GM21423 (cell line): Measurements from ENCODE around the gene CSRNP2.
"Not testable (repeated sequence)": the region's sequence is repeated elsewhere in the genome, so short reads cannot be mapped to it uniquely, and the experiment has no call there.

Experiments
- ATAC-seq: cut with Tn5 transposase; IDR thresholded peaks from one replicate; pipeline ENCODE4 v1.9.1; 2021; ENCODE audit warnings: mild to moderate bottlenecking, moderate library complexity; ENCODE audit not compliant: unreplicated experiment

Gene CSRNP2

DNA sequence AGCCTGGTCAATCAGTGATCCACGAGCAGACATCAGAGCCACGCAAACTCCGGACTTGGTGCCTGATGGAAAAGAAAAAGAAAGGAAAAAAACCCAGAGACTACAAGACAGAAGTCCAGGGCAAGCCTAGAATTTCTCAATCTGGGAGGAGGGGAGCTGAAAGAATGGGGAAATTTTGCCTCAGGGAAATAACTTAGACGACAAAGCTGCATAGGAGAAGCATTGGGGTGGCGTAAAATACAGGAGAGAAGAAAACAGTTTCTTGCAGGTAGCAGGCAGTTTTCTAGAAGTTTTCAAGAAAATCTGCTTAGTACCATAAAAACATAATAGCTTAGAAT is 54.6 kb downstream of the CSRNP2 start:
- ATAC-seq, result no peak

DNA sequence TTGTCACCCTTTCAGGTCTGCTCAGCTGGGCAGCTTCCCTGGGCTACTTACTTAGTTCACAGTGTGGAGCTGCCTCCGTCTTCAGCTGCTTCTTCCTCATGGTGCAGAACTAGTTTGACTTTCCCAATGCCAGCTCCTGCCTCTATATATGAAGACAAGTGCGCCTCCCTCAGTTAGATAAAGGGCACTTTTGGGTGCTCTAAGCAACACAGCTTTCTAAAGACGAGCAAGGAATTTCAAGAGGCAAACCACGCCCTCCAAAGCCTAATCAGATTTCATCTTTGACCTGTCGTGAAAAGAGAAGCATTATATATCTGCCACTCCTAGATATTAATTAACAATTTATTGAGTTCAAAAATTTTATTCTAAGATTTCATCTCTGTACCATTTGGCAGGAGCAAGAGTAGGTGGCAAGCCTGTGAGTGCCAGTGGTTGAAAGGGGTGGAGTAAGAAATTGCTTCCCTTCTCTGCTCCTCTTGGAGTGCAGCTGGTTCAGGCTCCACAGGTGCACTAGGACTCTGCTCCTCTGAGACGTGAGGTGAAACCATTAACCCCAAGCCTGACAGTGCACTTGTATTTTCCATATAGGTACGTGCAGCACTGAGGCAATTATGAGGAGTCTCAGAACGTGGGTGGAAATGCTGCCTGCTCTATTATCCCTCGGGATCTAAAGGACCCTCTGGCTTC is 55.1 kb downstream of the CSRNP2 start:
- ATAC-seq, result no peak

DNA sequence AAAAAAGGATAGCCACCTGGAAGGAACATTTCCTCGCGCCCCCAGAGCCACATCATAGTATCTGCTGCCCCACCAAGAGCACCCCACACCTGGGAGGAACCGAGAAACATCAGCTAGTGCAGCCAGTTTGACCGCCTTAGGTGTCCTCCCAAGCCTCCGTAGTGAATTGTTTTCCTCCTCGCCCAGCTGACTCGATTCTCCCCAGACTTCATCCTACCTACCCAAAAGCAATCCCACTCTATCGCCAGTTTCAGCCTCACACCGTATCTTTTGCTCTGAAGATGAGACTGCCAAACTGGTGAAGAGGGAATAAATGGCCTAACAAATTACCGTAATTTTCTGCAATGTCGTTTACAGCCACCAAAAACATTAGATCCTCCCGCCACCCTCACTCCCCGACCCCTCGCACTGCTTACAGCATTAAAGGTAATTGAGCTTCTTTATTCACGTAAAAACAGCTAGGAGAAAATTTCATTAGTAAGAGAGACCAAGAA is 56.0 kb downstream of the CSRNP2 start:
- ATAC-seq, result no peak

DNA sequence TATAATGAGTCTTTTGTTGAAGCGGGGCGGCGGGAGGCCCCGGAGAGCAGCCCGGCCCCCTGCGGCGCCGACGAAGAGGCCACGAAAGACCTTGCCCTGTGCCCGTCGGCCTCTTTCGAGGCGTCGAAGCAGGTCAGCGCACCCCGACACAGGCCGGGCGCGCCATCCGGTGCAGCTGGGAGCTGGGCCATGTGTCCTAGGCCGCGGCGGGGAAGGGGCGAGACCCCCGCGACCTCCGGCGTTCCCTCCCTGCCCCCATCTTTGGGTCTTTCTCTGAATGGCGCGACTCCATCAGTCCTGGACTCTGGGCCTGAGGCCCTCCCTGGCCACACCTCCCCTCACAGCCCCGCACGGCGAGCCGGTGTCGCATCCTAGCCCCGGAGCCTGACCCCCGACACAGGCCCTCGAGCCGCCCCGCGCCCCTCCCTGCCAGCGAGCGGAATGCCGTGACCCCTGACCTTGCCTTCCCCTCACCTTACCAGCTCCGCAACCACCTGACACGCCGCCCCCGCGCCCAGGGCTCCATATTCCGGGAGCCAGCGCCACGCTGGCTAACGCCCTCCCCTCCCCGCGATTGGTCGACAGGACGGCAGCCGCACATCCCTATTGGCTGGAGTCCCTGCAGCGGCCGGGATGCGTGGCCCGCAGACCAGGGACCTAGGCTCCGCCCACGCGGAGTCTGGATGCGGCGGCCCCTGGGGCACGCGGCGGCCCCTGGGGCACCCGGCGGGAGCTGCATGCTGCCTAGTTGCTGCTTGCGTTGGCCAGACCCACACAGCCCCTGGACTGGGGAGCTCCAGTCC is 57.4 kb downstream of the CSRNP2 start, which contains the start of gene SLC11A2:
TSS of gene SLC11A2 (minus strand) at position 549 of the 803 bp plus-strand sequence. CDS start 15,656 bp downstream, outside the sequence.
- ATAC-seq, result peak; percentile 90

DNA sequence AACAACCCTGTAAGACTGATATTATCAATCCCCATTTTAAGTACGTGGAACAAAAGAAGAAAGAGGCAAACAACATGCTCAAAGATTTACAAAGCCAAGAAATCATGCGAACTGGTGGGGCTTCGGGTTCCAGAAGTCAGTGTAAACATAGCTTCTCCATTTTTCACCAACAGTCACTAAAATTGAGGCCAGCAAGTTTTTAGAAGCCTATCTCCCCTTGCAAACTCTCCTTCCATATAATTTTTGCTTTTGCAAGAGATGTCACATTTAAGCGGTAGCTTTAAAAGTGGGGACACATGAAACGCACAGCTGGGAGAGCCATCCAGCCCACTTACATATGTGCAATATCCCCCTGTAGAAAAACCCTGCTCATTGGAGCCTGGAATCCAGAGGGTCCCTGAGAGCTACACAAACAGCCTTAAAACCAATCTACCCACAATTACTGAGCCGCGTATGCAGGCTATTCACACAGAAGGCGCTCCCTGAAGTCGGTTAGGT is 58.0 kb downstream of the CSRNP2 start:
- ATAC-seq, result no peak

DNA sequence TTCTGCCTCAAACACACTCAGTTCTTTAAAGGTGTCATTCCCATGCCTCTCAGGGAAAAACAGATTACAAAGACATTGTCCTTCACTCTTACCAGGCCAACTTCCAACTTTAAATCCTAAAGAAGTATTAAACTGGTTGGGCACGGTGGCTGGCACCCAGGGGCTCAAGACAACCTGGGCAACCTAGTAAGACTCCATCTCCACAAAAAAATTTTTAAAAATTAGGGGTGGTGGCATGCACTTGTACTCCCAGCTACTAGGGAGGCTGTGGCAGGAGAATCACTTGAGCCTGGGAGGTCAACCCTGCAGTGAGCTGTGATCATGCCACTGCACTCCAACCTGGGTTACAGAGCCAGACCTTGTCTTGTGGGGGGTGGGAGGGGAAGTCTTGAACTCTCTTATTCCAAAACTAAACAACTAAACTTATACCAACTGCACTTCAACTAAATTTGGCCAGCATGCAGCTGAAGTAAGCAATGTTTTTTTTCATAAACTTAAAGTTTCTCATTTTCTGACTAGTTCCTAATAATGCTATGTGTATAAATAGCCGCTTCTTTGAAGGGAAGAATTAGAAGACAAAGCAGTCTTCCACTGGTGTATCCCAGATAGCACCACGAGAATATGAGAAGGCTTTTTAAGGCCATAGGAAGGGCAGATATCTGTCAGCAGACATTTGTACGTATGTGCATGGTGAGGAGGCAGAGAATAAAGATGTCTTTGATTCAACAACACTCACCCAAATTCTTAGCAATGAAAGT is 59.6 kb downstream of the CSRNP2 start:
- no peak for ATAC-seq

DNA sequence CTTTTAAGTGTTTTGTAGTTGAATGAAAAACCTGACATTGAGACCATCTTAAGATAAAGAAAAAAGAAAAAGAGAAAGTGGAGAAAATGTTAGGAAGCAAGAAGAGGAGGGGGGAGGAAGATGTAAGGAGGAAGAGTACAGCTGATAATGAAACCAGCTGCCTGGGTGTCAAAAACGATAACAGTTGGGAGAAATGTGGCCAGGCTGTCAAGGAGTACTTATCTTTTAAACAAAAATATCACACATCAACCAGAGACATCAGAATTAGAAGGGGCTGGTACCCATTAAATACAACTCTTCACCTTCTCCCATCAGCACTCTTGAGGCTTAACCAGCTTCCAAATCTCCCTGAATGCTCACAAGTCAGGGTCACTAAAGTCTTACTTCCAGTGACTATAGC is 61.7 kb downstream of the CSRNP2 start:
- no peak for ATAC-seq

DNA sequence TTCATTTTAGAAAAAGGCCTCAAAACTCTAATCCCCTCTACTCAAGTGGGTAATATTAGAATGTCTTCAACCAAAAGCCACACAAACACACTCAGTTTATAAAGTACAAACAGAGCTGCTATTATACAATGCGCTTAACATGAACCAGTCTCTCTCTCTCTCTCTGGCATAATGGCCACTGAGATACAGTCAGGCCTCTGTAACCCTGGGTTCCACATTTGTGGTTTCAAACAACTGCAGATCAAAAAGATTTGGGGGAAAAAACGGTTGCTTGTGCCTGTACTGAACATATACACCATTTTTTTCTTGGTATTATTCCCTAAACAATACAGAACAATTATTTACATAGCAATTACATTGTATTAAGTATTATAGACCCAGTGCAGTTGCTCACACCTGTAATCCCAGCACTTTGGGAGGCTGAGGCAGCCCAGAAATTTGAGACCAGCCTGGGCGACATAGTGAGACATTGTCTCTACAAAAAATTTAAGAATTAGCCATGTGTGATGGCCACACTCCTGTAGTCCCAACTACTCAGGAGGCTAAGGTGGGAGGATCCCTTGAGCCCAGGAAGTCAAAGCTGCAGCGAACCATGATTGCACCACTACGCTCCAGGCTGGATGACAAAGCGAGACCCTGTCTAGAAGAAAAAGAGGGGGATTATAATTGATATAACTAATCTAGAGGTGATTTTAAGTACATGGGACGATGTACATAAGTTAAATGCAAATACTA is 62.8 kb downstream of the CSRNP2 start:
- no peak for ATAC-seq

DNA sequence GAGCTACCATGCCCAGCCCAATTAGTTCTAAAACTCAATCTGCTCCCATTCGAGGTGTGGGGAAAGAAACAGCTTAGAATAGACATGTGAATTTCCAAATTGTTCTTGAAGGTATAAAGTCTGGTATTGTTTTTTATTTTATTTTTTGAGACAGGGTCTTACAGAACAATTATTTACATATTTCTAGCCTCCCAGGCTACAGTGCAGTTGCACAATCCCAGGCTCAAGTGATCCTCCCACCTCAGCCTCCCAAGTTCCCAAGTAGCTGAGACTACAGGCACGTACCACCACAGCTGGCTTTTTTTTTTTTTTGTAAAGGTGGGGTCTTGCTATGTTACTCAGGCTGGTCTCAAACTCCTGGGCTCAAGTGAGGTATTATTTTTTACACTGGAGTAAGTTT is 63.5 kb downstream of the CSRNP2 start:
- no peak for ATAC-seq

DNA sequence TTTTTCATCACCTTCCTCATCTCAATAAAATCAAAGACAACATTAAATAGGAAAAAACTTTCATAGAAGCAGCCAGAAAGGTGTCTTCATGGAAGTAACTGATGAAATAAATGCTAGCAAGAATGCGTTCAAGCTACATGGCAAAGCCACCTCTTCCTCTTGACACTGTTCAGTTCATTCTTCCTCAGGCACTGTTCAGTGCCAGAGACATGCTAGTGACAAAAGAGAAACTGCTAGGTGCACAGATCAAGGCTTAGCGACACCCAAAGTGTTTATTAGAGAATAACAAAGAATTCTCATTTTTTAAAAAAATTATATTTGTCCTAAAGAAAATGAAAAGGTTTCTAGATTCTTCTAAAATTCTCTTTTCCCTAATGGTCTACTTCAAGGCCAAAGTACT is 64.4 kb downstream of the CSRNP2 start:
- no peak for ATAC-seq

DNA sequence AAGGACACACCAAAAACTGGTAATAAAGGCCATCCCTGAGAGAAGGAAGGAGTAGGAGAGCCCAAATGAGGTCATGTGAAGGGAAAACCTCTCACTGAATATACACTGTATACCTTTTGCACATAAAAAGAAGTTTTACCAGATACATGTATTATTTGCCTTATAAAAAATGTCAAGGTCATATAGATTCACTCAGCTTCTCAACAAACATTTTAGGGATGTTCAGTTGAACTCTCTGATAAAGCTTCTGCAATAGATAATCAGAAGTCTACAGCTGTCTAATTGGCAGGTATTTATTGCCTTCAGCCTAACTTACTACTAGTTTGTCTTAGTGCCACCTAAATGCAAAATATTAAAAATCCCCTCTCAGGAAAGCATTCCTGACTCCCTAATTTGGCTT is 65.9 kb downstream of the CSRNP2 start:
- ATAC-seq, result no peak

DNA sequence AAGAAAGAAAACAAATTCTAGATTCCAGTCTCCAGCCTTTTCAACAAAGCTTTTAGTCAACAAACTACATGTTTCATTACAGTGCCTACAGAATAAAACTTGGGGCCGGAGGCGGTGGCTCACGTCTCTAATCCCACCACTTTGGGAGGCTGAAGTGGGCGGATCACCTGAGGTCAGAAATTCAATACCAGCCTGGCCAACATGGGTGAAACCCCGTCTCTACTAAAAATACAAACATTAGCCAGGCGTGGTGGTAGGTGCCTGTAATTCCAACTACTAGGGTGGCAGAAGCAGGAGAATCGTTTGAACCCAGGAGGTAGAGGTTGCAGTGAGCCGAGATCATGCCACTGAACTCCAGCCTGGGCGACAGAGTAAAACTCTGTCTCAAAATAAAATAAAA is 68.9 kb downstream of the CSRNP2 start:
- ATAC-seq, result not testable (repeated sequence)

DNA sequence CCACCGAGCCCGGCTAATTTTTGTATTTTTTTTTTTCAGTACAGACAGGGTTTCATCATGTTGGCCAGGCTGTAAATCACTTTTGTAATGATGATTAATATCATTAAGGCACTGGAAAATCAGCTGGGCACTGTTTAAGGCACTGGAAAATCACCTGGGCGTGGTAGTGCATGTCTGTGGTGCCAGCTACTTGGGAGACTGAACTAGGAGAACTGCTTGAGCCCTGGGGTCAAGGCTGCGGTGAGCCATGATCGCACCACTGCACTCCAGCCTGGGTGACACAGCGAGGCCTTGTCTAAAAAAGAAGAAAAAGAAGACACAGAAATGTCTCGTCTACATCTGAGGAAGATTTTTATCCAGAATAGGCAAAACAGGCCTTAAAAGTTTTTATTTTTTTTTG is 70.0 kb downstream of the CSRNP2 start:
- ATAC-seq, result no peak

DNA sequence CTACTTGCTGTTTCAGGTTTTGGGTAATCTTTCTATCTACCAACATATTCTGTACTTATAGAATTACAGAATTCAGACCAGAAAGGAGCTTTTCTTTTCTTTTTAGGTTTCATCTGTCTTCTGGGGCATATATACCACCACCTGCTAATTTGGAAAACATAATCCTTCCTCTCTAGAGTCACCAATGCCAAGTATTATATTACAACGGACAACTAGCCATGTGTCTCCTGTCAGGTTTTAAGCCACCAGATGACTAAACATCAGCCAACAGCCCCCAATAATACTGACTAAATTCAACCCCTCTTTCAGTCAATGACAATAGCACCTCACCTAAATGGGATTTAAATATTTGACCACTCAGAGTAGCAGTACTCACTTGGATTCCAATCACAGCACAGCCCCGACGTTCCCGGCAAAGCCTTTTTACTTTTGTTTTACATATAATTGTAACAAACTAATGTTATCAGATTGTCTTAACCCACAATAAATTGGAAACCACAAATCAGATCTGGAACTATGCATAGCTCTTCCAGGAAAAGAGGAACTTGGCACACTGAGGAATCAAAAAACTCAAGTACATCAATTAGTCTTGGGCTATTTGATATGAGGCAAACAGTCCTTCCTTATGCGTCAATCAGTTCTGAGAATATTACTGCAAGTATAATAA is 70.7 kb downstream of the CSRNP2 start:
- ATAC-seq, result no peak

DNA sequence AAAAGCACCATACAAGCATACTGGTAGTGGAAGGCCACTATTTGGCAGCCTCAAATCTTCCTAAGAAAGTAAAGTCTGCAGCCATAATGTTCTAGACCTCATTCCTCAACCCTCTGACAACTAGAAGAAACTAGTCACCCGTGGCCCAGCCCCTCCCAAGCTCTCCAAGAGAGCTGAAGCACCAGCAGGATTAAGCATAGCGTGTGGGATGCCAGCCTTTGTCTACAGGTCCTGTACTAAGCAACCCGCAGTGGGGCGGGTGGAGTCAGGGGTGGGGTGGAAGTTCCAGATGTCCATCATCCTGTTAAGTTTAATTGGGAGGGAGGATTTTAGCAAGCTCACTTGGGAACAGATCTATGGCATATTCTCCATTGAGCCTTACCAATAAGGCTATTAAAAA is 71.4 kb downstream of the CSRNP2 start:
- no peak for ATAC-seq
